GM19468 (cell line): ENCODE results near the gene TRAF7.
"Not testable (repeated sequence)": the region's sequence is repeated elsewhere in the genome, so short reads cannot be mapped to it uniquely, and the experiment has no call there.

Source experiments
- ATAC-seq: cut with Tn5 transposase; IDR thresholded peaks from one replicate; pipeline ENCODE4 v1.9.1; 2021; ENCODE audit warnings: mild to moderate bottlenecking, moderate library complexity, moderate number of reproducible peaks; ENCODE audit not compliant: unreplicated experiment; ENCODE audit errors: extremely low read depth

TRAF7 gene

DNA sequence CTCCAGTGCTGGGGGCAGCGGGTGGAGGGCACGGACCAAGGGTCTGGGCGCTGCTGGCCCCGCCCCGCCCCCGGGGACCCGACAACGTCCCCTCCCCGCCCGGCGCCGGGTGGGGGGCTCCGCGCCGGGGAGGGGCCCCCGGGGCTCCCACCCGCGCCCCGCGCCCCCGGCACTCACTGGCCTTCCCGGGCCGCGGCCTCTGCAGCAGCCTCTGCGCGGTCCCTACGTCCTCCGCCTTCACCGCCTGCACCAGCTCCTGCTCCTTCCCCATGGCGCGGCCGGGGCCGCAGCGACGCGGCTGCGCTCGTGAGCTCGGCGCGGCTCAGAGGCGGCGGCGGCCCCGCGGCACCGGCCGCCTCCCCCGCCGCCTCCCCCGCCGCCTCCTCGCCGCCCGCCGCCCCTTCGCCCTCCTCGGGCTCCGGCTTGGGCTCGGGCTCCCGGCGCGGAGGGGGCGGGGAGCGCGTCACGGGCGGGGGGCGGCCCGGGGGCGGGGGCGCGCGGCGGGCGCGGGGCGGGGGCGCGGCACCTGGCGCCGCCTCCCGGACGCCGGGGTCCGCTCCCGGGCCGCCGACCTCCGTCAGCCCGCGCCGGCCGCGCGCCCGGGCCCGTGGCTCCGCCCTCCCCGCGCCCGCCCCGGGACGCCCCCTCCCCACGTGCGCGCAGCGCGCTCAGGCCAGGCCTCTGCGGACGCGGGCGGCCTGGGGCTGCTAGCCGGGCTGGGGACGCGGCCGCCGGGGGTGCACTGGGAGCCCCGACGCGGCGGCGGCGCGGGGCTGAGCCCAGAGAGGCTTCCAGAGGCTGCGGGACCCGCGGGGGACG is 40.8 kb downstream of the TRAF7 start, which contains the start of gene CASKIN1:
Gene CASKIN1, minus strand, starts transcription at position 444 of the 819 bp plus-strand sequence. Its CDS starts 173 bp downstream, at position 271.
- no peak for ATAC-seq

DNA sequence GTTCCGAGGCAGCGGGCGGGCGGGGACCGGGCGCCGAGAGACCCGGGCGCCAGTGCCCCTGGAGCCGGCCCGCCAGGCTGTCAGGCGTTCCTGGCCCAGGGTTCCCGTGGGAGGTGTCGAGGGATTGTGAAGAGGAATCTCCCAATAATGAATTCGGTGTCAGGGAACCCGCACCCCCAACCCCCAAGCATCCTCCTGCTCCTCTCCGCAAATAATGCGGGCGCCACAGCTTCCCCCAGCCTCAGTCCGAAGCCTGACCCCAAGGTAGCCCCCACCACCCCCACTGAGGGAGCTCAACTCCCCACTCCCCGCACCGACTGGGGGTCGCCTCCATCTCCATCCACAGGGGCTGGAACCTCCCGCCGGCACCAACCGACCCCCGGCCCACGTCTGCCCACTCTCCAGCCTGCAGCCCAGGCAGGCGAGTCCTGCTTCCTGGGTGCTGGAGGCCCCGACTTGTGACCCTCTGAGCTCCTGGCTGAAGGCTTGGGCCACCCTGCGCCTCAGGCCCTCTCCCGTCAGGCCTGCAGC is 41.5 kb downstream of the TRAF7 start:
- ATAC-seq, result no peak

DNA sequence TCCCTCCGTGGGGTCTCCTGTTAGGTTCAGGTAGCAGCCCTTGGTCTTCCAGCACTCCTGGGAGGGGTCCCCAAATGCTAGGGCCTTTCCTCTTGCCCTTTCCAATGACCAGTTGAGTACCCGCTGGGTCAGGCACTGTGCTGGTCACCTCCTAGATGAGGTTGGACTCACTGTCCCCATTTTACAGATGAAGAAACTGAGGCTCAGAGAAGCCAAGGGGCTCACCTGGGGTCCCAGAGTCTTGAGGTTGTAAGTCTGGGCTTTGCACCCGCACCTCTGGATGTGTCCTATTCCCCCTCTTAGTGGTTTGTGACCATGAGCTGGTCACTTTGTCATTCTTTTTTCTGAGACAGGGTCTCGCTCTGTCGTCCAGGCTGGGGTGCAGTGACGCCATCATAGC is 42.2 kb downstream of the TRAF7 start:
- ATAC-seq, result no peak

DNA sequence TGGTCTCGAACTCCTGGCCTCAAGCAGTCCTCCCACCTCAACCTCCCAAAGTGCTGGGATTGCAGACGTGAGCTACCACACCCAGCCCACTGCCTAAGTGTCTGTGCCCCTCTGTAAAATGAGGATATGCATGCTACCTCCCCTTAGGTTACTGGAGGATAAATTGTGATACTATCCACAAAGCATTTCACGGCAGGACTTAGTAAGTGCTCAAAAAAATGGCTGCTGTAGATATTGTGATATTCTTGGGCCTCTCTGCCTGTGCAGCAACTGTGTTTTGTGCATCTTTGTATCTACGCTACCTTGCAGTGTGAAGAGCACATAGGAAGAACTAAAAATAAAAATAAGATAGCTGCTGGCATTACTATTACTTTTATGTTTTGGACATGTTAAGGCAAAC is 42.7 kb downstream of the TRAF7 start:
- ATAC-seq, result no peak

DNA sequence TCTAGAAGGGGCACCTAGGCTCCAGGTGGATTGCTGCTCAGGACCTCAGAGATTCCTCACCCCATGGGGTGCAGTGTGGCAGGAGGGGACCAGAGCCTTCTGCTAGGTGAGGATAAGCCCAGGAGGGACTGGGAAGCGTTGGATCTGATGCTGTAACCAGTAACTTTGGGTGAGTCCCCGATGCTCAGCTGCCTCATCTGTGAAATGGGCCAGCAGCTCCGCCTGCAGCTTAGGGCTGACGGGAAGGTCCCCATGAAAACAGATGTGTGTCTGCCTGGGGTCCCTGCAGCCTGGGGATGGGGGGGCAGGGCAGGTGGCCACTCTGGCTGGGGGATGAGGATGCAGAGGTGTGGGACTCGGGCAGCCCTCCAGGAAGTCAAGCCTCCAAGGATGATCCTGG is 43.5 kb downstream of the TRAF7 start:
- ATAC-seq, result no peak

DNA sequence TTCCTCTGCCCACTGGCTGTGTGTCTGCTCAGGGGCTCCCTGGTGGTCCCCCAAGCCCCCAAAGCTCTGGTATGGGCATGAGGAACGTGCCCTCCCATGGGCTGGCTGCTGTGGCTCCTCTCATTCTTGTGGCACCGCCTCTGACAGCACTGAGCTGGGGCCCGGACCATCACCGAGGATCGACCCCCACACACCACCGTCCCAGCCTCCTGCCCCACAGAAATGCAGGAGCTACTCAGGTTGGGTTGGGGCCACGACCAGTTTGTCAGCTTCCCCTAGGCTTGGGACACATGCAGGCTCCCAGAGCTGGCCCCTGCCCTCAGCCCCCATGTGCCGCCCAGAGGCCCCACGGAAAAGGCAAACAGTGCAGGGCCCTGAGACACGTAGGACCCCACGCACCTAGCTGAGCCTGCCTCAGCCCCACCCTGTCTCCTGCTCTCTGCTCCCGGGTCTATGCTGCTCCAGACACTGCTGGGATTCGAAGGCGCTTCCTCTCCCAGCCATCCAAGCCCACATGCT is 44.1 kb downstream of the TRAF7 start:
- no peak for ATAC-seq

DNA sequence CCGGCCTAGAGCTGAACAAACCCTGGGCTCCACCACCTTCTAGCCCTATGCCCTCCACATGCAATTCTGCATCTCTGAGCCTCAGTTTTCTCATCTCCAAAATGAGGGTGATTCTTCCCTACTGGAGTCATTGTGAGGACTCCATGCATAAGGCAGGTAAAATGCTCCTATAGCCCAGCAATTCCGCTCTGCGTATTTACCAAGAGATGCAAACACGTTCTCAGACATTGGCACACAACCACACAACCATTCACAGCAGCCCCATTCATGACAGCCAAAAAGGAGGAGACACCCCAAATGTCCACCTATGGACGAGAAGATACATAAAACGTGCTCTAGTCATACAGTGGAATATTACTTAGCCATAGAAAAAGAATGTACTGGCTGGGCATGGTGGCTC is 44.7 kb downstream of the TRAF7 start:
- no peak for ATAC-seq

DNA sequence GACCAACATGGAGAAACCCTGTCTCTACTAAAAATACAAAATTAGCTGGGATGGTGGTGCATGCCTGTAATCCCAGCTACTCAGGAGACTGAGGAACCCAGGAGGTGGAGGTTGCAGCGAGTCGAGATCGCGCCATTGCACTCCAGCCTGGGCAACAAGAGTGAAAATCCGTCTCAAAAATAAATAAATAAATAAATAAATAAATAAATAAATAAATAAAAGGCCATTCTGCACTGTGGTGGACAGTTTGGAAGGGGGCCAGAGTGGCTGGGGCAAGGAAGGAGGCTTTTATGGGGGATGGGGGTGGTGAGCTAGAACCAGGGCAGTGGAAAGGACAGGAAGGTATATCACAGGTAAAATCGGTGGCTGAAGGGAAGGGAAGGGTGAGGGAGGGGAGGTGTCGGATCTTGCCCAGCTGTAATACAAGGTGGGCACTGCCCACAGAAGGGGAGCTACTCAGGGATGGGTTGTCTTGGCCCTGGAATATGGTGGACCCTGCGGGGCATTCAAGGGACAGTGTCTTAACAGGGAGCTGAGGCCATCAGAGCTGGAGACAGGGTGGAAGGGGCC is 47.6 kb downstream of the TRAF7 start:
- not testable (repeated sequence) for ATAC-seq

DNA sequence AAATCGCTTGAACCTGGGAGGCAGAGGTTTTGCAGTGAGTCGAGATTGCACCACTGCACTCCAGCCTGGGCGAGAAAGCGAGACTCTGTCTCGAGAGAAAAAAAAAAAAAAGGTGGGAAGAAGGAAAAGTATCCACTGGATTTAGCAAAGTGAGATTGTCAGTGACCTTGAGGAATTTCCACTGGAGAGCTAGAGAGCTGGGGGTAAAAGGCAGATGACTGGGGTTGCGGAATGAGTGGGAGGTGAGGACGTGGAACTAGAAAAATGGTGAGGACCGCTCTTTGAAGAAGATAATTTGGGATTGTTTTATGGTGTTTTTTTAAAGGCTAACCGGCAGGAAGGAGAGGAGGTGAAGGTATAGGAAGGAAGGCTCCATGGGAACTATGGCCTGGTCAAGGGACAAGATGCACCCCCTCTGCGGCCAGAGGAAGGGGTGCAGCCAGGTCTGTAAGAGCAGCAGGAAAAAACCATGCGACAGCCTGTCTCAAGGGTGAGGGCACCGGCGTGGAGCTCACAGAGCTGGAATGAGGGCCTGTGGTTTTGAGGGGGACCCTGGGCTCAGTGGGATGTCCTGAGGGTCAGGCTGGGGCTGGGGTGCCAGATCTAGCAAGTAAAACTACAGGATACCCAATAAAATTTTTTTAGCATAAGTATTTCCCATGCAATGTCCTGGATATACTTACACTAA is 49.0 kb downstream of the TRAF7 start:
- no peak for ATAC-seq

DNA sequence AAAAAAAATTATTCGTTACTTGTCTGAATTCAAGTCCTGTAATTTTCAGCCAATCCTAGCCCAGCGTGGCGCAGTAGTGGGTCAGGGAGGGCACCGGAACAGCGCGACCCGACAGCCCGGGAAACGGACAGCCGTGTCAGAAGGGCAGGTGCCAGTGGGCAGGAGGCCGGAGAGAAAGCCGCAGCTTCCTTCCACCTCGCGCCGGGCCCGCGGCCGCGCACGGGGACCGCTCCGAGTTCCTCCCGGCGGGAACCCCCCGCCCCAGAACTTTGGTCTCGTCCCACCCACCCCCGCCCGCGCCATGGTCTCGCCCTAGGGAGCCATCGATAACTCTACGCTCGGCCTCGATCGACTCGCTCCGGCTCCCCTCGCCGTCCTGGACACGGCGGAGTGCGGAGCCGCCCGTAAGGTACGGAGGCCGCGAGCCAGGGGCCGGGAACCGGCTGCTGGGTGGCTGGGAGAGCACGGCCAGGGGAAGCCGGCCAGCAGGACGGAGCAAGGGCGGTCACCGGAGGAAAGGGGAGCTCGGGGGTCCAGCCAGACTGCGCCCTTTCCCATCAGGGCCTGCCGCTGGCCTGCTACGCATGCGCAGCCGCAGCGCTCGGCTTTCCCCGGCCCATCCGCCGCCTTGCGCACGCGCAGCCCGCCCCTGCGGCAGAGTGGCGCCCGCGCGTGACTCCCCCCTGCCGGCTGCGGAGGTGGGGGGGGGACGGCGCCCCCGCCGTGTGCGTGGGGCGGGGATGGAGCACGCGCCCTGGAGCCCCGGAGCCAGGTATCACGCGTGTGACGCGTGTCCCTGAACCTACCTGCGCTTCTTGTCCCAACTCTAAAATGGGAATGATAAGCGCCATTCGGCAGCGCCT is 49.8 kb downstream of the TRAF7 start, which contains the start of gene MLST8:
Gene MLST8, plus strand, starts transcription at position 351 of the 863 bp plus-strand sequence. CDS start 632 bp downstream, outside the sequence.
- peak; percentile 69 for ATAC-seq

DNA sequence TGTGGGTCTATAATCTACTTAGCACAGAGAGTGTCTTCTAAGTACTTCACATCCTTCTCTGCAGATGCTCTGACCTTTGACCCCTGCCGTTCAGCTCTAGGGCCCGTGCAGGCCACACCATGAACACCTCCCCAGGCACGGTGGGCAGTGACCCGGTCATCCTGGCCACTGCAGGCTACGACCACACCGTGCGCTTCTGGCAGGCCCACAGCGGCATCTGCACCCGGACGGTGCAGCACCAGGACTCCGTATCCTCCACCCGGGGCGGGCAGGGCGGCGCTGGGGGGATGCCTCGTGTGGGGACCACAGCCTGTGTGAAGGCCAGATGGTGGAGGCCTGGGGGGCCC is 50.4 kb downstream of the TRAF7 start:
- ATAC-seq, result peak; percentile 0

DNA sequence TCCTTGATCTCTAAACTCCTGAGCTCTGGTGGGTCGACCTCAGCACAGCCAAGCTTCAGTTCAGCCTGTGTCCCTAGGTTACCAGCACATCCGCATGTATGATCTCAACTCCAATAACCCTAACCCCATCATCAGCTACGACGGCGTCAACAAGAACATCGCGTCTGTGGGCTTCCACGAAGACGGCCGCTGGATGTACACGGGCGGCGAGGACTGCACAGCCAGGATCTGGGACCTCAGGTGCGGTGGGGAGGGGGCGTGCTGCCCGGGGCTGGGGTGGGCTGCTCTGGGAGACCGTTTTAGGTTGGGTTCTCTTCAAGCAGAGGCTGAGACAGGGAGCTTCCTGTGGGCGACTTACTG is 50.8 kb downstream of the TRAF7 start:
- no peak for ATAC-seq

DNA sequence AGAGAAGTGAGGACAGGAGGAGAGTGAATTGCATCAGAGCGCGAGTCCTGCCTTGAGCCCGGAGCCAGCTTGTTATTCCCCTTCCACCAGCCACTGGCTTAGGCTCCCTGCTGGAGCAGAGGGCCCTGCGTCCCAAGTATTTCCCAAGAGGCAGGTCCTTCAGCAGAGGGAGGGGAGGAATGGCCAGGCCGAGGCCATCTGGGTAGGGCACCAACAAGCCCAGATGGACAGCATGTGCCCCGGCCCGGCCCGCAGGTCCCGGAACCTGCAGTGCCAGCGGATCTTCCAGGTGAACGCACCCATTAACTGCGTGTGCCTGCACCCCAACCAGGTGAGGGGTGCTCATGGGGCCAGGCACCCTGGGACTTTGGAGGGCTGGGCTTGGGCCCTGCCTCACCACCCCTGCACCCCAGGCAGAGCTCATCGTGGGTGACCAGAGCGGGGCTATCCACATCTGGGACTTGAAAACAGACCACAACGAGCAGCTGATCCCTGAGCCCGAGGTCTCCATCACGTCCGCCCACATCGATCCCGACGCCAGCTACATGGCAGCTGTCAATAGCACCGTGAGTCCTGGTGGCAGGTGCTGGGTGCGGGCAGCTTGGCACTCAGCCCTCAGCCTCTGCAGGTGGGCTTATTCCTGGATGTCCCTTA is 51.3 kb downstream of the TRAF7 start:
- ATAC-seq, result no peak

DNA sequence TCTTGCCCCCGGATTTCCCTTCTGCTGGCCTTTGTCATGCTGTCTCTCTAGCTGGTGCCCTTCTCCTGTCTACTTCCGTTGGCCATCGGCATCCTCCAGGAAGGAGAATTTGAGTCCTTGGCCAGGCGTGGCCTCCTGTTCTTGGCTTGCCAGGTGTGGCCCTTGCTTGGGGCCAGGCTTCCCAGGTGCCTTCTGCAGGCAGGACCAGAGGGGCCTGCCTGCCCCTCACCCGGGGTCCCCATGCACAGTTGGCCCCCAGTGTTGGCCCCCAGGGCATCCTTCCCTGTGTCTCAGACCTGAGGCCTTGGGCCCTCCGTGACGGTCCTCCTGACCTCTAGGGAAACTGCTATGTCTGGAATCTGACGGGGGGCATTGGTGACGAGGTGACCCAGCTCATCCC is 52.3 kb downstream of the TRAF7 start:
- ATAC-seq, result no peak

DNA sequence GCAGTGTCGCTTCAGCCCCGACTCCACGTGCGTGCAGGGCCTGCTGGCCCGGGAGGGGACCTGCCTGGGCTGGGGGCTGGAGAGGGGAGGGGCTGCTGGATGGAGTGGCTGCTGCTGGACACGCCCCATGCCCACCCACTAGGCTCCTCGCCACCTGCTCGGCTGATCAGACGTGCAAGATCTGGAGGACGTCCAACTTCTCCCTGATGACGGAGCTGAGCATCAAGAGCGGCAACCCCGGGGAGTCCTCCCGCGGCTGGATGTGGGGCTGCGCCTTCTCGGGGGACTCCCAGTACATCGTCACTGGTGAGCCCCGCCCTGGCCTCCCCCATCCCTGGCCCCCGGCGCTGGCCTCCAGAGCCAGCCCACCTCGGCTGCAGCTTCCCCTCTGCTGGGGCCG is 52.7 kb downstream of the TRAF7 start:
- ATAC-seq, result no peak

DNA sequence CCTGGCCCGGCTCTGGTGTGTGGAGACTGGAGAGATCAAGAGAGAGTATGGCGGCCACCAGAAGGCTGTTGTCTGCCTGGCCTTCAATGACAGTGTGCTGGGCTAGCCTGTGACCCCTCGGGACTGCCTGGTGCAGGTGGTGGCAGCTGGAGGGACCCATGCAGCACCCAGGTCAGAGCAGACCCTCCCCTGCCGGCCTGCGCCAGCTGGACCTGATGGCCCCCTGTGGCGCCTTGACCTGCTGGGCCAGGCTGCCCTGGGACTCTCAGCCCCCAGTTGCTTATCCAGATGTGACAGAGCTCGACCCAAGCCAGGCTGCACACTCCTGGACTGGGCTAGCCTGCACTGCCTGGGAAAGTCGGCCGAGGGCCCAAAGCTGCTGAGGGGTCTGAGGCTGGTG is 53.2 kb downstream of the TRAF7 start:
- ATAC-seq, result no peak

DNA sequence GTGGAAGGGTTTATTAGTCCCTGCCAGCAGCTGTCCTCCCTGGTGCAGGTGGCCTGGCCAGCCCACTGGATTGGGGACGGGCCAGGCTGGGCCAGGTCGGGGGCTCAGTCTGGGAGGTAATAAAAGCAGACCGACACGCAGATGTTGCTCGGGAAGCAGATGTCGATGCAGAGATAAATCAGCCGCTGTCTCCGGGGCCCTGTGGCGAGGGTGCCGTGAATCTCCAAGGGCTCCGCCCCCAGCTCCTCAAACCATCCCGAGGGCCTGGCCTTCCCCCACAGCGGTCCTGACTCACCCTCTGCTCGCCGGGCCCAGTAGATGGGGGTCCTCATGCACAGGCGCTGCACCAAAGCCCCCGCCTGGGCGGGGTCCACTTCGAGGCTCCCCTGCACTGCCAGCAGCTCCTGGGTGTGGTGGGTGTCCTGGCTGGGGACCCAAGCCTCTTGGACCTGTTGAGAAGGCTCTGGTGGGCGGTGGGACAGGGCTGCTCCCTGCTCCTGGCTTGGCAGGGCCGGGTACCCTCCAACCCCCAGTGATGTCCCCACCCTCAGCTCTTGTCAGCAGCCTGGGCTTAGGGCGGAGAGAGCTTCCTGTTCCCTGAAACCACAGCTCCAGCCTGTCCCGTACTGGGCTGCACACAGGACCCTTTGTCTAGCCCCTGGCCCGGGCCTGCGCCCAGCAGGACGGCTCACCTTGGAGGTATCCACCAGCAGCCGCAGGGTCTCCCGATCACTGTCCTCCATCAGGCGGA is 53.9 kb downstream of the TRAF7 start:
- no peak for ATAC-seq

DNA sequence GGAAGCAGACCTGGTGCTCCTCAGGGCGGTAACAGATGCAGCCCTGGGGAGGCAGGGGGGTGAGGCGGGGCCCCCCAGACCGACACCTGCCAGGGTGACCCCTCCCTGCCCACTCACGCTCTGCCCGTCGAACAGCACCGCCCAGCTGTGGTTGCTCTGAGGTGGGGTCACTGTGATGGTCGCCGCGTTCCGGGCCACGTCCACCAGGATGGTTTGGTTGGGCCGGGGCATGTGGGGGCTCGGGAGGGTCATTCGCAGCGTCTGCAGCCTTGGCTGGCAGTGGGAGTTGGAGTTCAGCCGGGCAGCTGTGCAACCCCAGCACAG is 54.4 kb downstream of the TRAF7 start:
- no peak for ATAC-seq
